Osteocyte (in vitro differentiated cells): Measurements from ENCODE around the gene NDP. TPM values are rescaled to one million over a fixed set of nuclear protein-coding genes. Genes with fewer than 3 reads are reported as not detected.
A peak's percentile ranks its signal among the peaks of the same experiment; 100 is the strongest.

Experiments used
- DNase-seq: peaks from one replicate; pipeline ENCODE4 v3.0.0; 2021; ENCODE audit warnings: mixed read lengths; ENCODE audit not compliant: unreplicated experiment; ENCODE audit errors: extremely low spot score
- H3K27ac Mint-ChIP-seq: one replicate; pipeline ENCODE4 v1.8.0; 2021; ENCODE audit warnings: mild to moderate bottlenecking, mixed read lengths; ENCODE audit not compliant: unreplicated experiment
- H3K27me3 Mint-ChIP-seq: one replicate; pipeline ENCODE4 v1.8.0; 2021; ENCODE audit warnings: mixed read lengths; ENCODE audit not compliant: unreplicated experiment
- H3K36me3 Mint-ChIP-seq: one replicate; pipeline ENCODE4 v1.8.0; 2021; ENCODE audit warnings: mixed read lengths; ENCODE audit not compliant: unreplicated experiment
- H3K4me1 Mint-ChIP-seq: one replicate; pipeline ENCODE4 v1.8.0; 2021; ENCODE audit warnings: mixed read lengths; ENCODE audit not compliant: unreplicated experiment
- H3K4me3 Mint-ChIP-seq: one replicate; pipeline ENCODE4 v1.8.0; 2021; ENCODE audit warnings: mild to moderate bottlenecking, moderate library complexity, mixed read lengths; ENCODE audit not compliant: unreplicated experiment
- H3K9me3 Mint-ChIP-seq: one replicate; pipeline ENCODE4 v1.8.0; 2021; ENCODE audit warnings: mixed read lengths; ENCODE audit not compliant: unreplicated experiment
- CTCF ChIP-seq: fragments of 200-600 bp; sonication (generic); IDR thresholded peaks from 2 replicates; pipeline ENCODE4 v1.5.0; 2021; ENCODE audit warnings: antibody characterized with exemption, mild to moderate bottlenecking, moderate library complexity
- total RNA-seq: library from RNA; stranded (reverse); gene quantifications from 2 replicates; pipeline ENCODE4 v1.2.1, GENCODE V29; 2021

Gene NDP
- total RNA-seq, 1 donor from 2014 or later = not detected

- peak; percentile 74 for TF ChIP-seq CTCF
- Mint-ChIP-seq H3K27ac (no peak overlapping the region), H3K4me1 (no peaks in the 10 kb centered on the region), H3K36me3 (no peaks in the 10 kb centered on the region), H3K9me3 (peaks cover 13% of the 10 kb centered on the region), H3K27me3 (peaks cover 3% of the 10 kb centered on the region), H3K4me3 (no peak overlapping the region)
- no peak for DNase-seq
Measured at GRCh38 chrX:43958529-43958928, 14.7 kb downstream of the NDP start.

- peaks cover 3% of the 10 kb centered on the region for H3K27me3 Mint-ChIP-seq
- H3K4me3 Mint-ChIP-seq = no peak overlapping the region
- no peak overlapping the region for H3K27ac Mint-ChIP-seq
- no peaks in the 10 kb centered on the region for H3K4me1 Mint-ChIP-seq
- no peak for DNase-seq
- no peaks in the 10 kb centered on the region for H3K36me3 Mint-ChIP-seq
- no peak for TF ChIP-seq CTCF
- peaks cover under 1% of the 10 kb centered on the region for H3K9me3 Mint-ChIP-seq
Measured at GRCh38 chrX:43956034-43956433, 17.2 kb downstream of the NDP start.

GRCh38 chrX:43953218-43953617 lies 20.0 kb downstream of the NDP start:
- no peak overlapping the region for H3K27ac Mint-ChIP-seq
- DNase-seq = no peak
- H3K4me3 Mint-ChIP-seq = no peak overlapping the region
- no peaks in the 10 kb centered on the region for H3K36me3 Mint-ChIP-seq
- no peak for TF ChIP-seq CTCF
- no peaks in the 10 kb centered on the region for H3K27me3 Mint-ChIP-seq
- H3K4me1 Mint-ChIP-seq = no peaks in the 10 kb centered on the region
- H3K9me3 Mint-ChIP-seq = no peaks in the 10 kb centered on the region

- Mint-ChIP-seq H3K9me3 (no peaks in the 10 kb centered on the region), H3K27ac (no peak overlapping the region), H3K36me3 (no peaks in the 10 kb centered on the region), H3K27me3 (no peaks in the 10 kb centered on the region), H3K4me1 (no peaks in the 10 kb centered on the region), H3K4me3 (no peak overlapping the region)
- peak; percentile 36 for TF ChIP-seq CTCF
- no peak for DNase-seq
Measured at GRCh38 chrX:43949669-43950068, 23.5 kb downstream of the NDP start.

- Mint-ChIP-seq H3K27me3 (no peaks in the 10 kb centered on the region), H3K9me3 (peaks cover 4% of the 10 kb centered on the region), H3K36me3 (no peaks in the 10 kb centered on the region), H3K4me3 (no peak overlapping the region), H3K27ac (no peak overlapping the region), H3K4me1 (no peaks in the 10 kb centered on the region)
- DNase-seq = no peak
- no peak for TF ChIP-seq CTCF
Measured at GRCh38 chrX:43940816-43941474, 32.2 kb downstream of the NDP start.
